Heart right ventricle (tissue), 16 donors: ENCODE data around the gene SRPRB. TPM values are rescaled to one million over a fixed set of nuclear protein-coding genes. Genes with fewer than 3 reads are reported as not detected.

Experiments used
- ATAC-seq, 8 donors: fragments of 200-7000 bp; cut with Tn5 transposase; one replicate each; pipeline ENCODE4 v1.9.1; 2020; ENCODE audit warnings: mild to moderate bottlenecking in 8 of 8, moderate library complexity in 8 of 8, moderate number of reproducible peaks in 1 of 8
- DNase-seq, 2 donors: peaks; one replicate each; pipeline ENCODE4 v3.0.0-alpha.2; 2020
- H3K27ac ChIP-seq, 10 donors: fragments of 200-600 bp; sonication (generic) in 2 of 10; one replicate each; pipeline versions ENCODE4 v1.5.0 to v1.8.0; 2020 to 2022; ENCODE audit warnings: mild to moderate bottlenecking in 3 of 10
- H3K27me3 ChIP-seq, 7 donors: fragments of 200-600 bp; one replicate each; pipeline ENCODE4 v1.8.0; 2021 to 2022; ENCODE audit warnings: mild to moderate bottlenecking in 2 of 7
- H3K36me3 ChIP-seq, 9 donors: fragments of 200-600 bp; sonication (generic) in 1 of 9; one replicate each; pipeline versions ENCODE4 v1.5.0 to v1.8.0; 2020 to 2022; ENCODE audit warnings: mild to moderate bottlenecking in 2 of 9
- H3K4me1 ChIP-seq, 9 donors: fragments of 200-600 bp; sonication (generic) in 1 of 9; one replicate each; pipeline versions ENCODE4 v1.5.0 to v1.8.0; 2020 to 2022; ENCODE audit warnings: mild to moderate bottlenecking in 4 of 9
- H3K4me3 ChIP-seq, 10 donors: fragments of 200-600 bp; sonication (generic) in 2 of 10; one replicate each; pipeline versions ENCODE4 v1.5.0 to v1.8.0; 2020 to 2022; ENCODE audit warnings: mild to moderate bottlenecking in 7 of 10, moderate library complexity in 2 of 10
- H3K9me3 ChIP-seq, 11 donors: fragments of 200-600 bp in 10 of 11; sonication (generic) in 2 of 11; one replicate each; pipeline versions ENCODE4 v1.5.0 to v1.8.0; 2013 to 2022; ENCODE audit warnings: mild to moderate bottlenecking in 2 of 11, control low read depth in 1 of 11, moderate library complexity in 1 of 11
- WGBS, 2 donors: extraction: QIAGEN DNeasy Blood & Tissue Kit; methylation state at CpG; one replicate each; pipeline ENCODE4 v1.1.7; 2013; ENCODE audit warnings: inconsistent platforms in 1 of 2; 5-methylcytosine and 5-hydroxymethylcytosine counted together
- intact Hi-C, 10 donors: fragments of 100-400 bp; cut with DNase I; formaldehyde crosslinking; loops; one replicate each; pipeline versions ENCODE4 v1.11.1 to v1.14.2; 2022
- polyA plus RNA-seq, 2 donors: library from polyadenylated mRNA; stranded (reverse); fragments of 200-250 nt; gene quantifications; one replicate each; pipeline ENCODE4 v1.2.3, GENCODE V29; 2013
- total RNA-seq, 10 donors: library from RNA; stranded (reverse); fragmentation: NEBNext Ultra II Directional in 3 of 10; extraction: Animal tissue kit (Norgen Biotek cat#: 25700) in 3 of 10; gene quantifications; one replicate each; pipeline versions ENCODE4 v1.2.1 to v1.2.4, GENCODE V29; 2021 to 2023
- TF ChIP-seq, protein P1 (sequence below), 9 donors: fragments of 200-600 bp; sonication (generic) in 2 of 9; IDR thresholded peaks; one replicate each; pipeline versions ENCODE4 v1.5.0 to v1.8.0; 2021 to 2022; ENCODE audit warnings: antibody characterized with exemption in 9 of 9, mild to moderate bottlenecking in 5 of 9, moderate library complexity in 1 of 9
- donor health status: Arrhythmogenic right ventricular cardiomyopathy.
- donor health status: ischemic (EF 13 %, LVEDD 7.1; RV severe dilation, severe dysfunction).
- donor health status: healthy with polysubstance abuse.
- donor health status: DM: no; HTN: yes; CAD: no.
- donor health status: DM: no; HTN: no; CAD: no.
- donor health status: ischemic (EF 25% LVEDD 6.9; RV normal size, moderate dysfunction).
- donor health status: ischemic (EF 25% LVEDD 5.7; RV mildly dilated, moderate dysfunction).
- donor health status: healthy.
- donor health status: DM: yes; HTN: yes; CAD: no.
- donor health status: Ischemic cardiomyopathy.
- donor health status: ischemic (EF 35%, LVEDD 5.7; RV mildly dilated, moderate dysfunction).
- donor health status: nonischemic (EF 11% LVEDD 7.7; RV severe dilation, severe dysfunction).
- donor health status: DM: yes; HTN: yes; CAD: no.
- donor health status: PGD.
- donor health status: ischemic (EF 29% LVEDD 5.4; RV normal size, mild dysfunction).
- donor health status: nonischemic (EF 23%, LVEDD 6.1; RV moderate dilation, normal function).

Gene SRPRB
- total and polyA plus RNA-seq, 12 donors, result 12.1 to 46.2 (median 27.0) TPM

DNA sequence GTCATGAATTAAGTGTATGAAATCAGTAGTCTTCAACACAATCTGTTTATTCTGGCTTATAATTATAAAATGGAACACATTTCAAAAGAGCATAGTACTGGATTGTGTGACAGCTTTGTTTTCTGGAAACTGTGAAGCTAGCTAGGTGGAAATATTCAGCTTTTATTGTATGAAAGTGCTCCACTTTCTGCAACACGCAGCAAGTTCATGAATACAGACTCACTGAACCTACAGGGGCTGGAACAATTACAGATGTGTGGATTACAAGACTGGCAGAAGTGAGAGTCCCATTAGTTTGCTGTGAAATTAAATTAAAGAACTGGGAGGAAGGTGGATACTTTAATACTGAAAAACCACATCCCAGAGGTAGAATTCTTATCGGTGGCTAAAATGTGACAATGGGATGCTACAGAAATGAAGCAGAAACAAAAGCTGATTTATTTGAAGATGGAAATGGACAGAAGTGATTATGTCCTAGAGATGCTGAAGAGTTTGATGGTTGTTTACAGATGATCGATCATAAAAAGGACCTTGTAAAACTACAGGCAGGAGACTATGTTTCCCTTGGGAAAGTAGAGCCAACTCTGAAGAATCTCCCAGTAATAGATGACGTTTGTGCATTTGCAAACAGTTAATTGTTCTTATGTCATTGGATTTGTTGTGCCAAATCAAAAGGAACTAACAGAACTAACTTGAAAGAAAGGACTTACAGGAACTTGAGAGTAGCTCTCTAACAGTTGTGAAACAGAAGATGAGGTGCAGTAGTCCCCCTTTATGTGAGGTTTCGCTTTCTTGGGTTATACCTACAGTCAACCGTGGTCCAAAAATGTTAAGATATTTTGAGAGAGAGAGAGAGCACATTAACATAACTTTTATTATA lies 43.8 kb upstream of the SRPRB start:
- no peaks in the 10 kb centered on the region for H3K9me3 ChIP-seq
- ATAC-seq (no peak), DNase-seq (no peak)
- TF ChIP-seq, protein P1, sequence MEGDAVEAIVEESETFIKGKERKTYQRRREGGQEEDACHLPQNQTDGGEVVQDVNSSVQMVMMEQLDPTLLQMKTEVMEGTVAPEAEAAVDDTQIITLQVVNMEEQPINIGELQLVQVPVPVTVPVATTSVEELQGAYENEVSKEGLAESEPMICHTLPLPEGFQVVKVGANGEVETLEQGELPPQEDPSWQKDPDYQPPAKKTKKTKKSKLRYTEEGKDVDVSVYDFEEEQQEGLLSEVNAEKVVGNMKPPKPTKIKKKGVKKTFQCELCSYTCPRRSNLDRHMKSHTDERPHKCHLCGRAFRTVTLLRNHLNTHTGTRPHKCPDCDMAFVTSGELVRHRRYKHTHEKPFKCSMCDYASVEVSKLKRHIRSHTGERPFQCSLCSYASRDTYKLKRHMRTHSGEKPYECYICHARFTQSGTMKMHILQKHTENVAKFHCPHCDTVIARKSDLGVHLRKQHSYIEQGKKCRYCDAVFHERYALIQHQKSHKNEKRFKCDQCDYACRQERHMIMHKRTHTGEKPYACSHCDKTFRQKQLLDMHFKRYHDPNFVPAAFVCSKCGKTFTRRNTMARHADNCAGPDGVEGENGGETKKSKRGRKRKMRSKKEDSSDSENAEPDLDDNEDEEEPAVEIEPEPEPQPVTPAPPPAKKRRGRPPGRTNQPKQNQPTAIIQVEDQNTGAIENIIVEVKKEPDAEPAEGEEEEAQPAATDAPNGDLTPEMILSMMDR (IDR thresholded peaks at IDR 0.05), result no peak
- H3K4me1 ChIP-seq, result peaks cover 0 to 17% (median 8%) of the 10 kb centered on the region in 9 donors
- no peak overlapping the region for H3K27ac ChIP-seq
- no peak overlapping the region for H3K4me3 ChIP-seq
- intact Hi-C loops, result no loop called here
- WGBS, 2 donors, result 83 to 88% methylated on average over 6 of the region's 6 CpGs
- H3K27me3 ChIP-seq, result no peaks in the 10 kb centered on the region
- no peaks in the 10 kb centered on the region for H3K36me3 ChIP-seq

DNA sequence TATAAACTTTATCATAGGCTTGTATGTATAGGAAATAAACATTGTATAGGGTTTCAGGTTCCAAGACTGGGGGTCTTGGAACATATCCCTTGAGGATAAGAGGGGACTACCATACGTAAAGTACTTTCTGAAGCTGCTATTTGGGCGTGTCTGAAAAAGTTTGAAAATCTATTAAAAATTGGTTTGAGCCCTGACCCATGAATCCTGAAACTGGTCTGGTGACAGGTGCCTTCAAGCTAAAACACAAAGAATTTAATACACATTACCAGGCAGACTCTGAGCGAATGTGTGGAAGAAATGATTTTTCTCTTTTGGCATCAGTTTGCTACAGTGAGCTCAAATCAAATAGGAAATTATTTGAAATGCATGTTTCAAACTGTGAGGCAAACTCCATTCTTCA lies 43.1 kb upstream of the SRPRB start:
- Histone ChIP-seq H3K27me3 (no peaks in the 10 kb centered on the region), H3K4me3 (no peak overlapping the region), H3K4me1 (peaks cover 0 to 17% (median 8%) of the 10 kb centered on the region in 9 donors), H3K36me3 (no peaks in the 10 kb centered on the region), H3K27ac (no peak overlapping the region), H3K9me3 (no peaks in the 10 kb centered on the region)
- DNase-seq (no peak), ATAC-seq (no peak)
- WGBS, 2 donors, result 64 to 95% methylated on average over 3 of the region's 3 CpGs
- TF ChIP-seq, protein P1 (IDR thresholded peaks at IDR 0.05), result no peak
- intact Hi-C loops, result no loop called here

DNA sequence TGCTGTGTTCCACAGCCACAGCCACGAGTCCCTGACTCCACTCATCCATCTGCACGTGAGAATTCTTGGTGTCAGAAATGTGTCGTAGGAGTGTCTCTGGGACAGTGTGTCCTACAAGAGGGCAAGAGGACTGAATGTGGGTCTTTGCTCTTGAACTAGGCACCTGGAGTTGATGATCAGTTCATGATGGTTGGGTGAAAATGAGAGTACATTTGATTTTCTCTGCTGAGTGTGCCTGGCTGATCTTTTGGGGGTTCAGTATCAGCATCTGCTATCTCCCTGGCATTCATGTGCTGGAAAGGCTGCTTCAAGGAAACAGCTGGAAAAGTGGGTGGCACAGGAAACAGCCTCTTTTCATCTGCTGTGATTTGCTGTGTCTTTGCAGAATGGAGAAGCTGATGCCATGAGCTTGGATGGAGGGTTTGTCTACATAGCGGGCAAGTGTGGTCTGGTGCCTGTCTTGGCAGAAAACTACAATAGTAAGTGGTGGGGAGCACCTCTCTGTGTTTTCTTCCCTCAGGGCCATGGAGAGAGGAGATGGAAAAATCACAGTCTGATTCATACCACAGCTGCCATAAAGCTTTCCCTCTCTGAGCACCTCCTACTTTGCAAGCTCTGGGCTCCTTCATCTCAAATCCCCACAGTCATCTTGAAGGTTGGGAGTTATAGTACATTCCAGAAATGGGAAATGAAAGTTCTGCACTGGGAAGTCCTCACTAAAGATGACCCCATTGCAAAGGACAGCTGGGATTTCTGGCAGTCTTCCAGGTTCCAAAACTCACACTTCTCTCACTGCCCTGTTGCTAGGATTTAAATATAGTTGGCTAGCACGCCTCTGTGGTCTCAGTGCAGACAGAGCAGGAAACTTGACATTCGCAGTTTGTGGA lies 41.6 kb upstream of the SRPRB start:
- H3K4me1 ChIP-seq, result peaks cover 0 to 17% (median 8%) of the 10 kb centered on the region in 9 donors
- peak in 1 of 2 donors; percentile 68 for DNase-seq
- WGBS, 2 donors, result 57% methylated on average over 6 of the region's 6 CpGs
- H3K36me3 ChIP-seq, result no peaks in the 10 kb centered on the region
- TF ChIP-seq, protein P1 (IDR thresholded peaks at IDR 0.05), result no peak
- intact Hi-C loops, result no loop called here
- no peak overlapping the region for H3K4me3 ChIP-seq
- no peaks in the 10 kb centered on the region for H3K27me3 ChIP-seq
- H3K27ac ChIP-seq, result no peak overlapping the region
- H3K9me3 ChIP-seq, result no peaks in the 10 kb centered on the region
- ATAC-seq, result peak; percentile 30 to 93 (median 87)

DNA sequence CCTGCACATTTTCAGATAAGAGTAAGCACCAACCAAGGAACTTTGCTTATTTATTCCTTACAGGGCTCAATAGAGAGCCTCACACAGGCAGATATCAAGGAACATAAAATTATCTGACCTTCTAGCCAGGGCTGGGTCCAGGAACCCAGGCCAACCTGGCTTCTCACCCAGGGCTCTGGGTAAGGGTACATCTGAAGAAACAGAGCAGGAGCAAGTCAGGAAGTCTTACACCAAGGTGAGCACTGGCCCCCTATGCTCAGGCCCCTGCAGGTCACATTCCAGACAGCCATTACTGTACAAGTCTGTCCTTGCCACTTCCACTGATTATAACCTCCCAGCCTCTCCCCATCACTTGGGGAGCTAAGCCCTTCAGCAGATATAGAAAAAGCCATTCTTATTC lies 40.4 kb upstream of the SRPRB start:
- ATAC-seq (no peak), DNase-seq (no peak)
- Histone ChIP-seq H3K4me3 (no peak overlapping the region), H3K4me1 (peaks cover 0 to 17% (median 8%) of the 10 kb centered on the region in 9 donors), H3K27me3 (no peaks in the 10 kb centered on the region), H3K36me3 (no peaks in the 10 kb centered on the region), H3K9me3 (no peaks in the 10 kb centered on the region), H3K27ac (no peak overlapping the region)
- intact Hi-C loops, result no loop called here
- TF ChIP-seq, protein P1 (IDR thresholded peaks at IDR 0.05), result no peak
